HUES64 (cell line): ENCODE data around the gene OR52I1.

Source experiments
- H3K27ac ChIP-seq: 2 replicates; pipeline ENCODE4 v1.7.0; 2013; ENCODE audit warnings: low read depth, low read length, inconsistent platforms
- H3K27me3 ChIP-seq: 2 replicates; pipeline ENCODE4 v1.6.1; 2013; ENCODE audit warnings: mild to moderate bottlenecking, low read length; ENCODE audit not compliant: insufficient read depth
- H3K36me3 ChIP-seq: 2 replicates; pipeline ENCODE4 v1.6.1; 2013; ENCODE audit warnings: mild to moderate bottlenecking, low read length; ENCODE audit not compliant: insufficient read depth
- H3K4me1 ChIP-seq: 2 replicates; pipeline ENCODE4 v1.6.1; 2013; ENCODE audit warnings: mild to moderate bottlenecking, low read length, moderate library complexity; ENCODE audit not compliant: insufficient read depth
- H3K4me3 ChIP-seq: 2 replicates; pipeline ENCODE4 v1.5.1; 2013; ENCODE audit warnings: mild to moderate bottlenecking, low read length, moderate library complexity
- H3K9ac ChIP-seq: 2 replicates; pipeline ENCODE4 v1.6.1; 2013; ENCODE audit warnings: mild to moderate bottlenecking, low read depth, low read length
- H3K9me3 ChIP-seq: 2 replicates; pipeline ENCODE4 v1.6.1; 2013; ENCODE audit warnings: low read depth, low read length; ENCODE audit not compliant: insufficient read depth
- WGBS: fragments of 150-250, 120-280 bp; methylation state at CpG from one replicate; pipeline ENCODE4 v1.1.7; 2013; ENCODE audit warnings: missing lambda C conversion rate; 5-methylcytosine and 5-hydroxymethylcytosine counted together

The OR52I1 gene

DNA sequence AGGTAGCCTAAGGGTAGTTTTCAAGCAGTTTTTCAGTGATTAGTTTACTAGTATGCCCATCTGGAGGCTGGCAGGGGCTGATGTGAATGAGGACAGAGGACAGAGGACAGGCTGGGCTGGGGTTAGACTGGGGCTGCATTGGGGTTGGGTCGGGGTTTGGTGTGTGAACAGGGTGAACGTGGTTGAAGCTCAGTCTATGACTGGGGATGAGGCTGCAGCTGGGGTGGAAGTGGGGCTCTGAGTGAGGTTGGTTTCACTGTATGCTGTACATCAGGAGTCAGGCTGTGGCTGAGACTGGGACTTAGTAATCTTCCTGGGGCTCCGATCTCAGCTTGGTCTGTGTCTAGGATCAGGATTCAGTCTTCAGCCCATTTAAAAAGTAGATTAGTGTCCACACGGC lies 50.4 kb downstream of the OR52I1 start:
- Histone ChIP-seq H3K36me3 (no peaks in the 10 kb centered on the region), H3K27ac (no peak overlapping the region), H3K27me3 (no peaks in the 10 kb centered on the region), H3K4me3 (no peak overlapping the region), H3K4me1 (no peaks in the 10 kb centered on the region; the same call in 1 of the 2 replicates), H3K9me3 (no peaks in the 10 kb centered on the region), H3K9ac (no peak overlapping the region)
- WGBS: 92% methylated on average over 4 of the region's 4 CpGs
